K562 (cell line): Measurements from ENCODE around the gene LILRA6.

ENCODE experiments used
- HDAC2 ChIP-seq: fragments of 450-650 bp; IDR thresholded peaks from 2 replicates; pipeline ENCODE4 v1.6.1; 2016; ENCODE audit warnings: mild to moderate bottlenecking
- SRF ChIP-seq, 2 experiments: fragments of 250-450, 450-650 bp in 1 of 2; sonication (Bioruptor Pico) in 1 of 2; sonication (generic) in 1 of 2; formaldehyde crosslinking; IDR thresholded peaks; 2 replicates each; pipeline versions ENCODE4 v1.5.0 to v1.5.1; 2020 to 2022; ENCODE audit warnings: mild to moderate bottlenecking in 1 of 2, missing genetic modification reagents in 1 of 2
- ZC3H4 ChIP-seq: sonication (generic); formaldehyde crosslinking; IDR thresholded peaks from 2 replicates; pipeline ENCODE4 v1.9.0; 2021; ENCODE audit warnings: missing genetic modification reagents, borderline replicate concordance
- ZNF217 ChIP-seq: sonication (generic); formaldehyde crosslinking; IDR thresholded peaks from 2 replicates; pipeline ENCODE4 v1.8.0; 2022; ENCODE audit warnings: mild to moderate bottlenecking, missing genetic modification reagents
- ZNF785 ChIP-seq: fragments of 250-450 bp; sonication (Bioruptor Pico); IDR thresholded peaks from 2 replicates; pipeline ENCODE4 v1.4.0; 2020; ENCODE audit warnings: mild to moderate bottlenecking
- TF ChIP-seq, protein P1 (sequence below), 2 experiments: fragments of 450-650 bp; conservative IDR thresholded peaks; 2 replicates each; pipeline ENCODE4 v1.6.1; 2017; ENCODE audit warnings: mild to moderate bottlenecking in 2 of 2, moderate library complexity in 2 of 2

DNA sequence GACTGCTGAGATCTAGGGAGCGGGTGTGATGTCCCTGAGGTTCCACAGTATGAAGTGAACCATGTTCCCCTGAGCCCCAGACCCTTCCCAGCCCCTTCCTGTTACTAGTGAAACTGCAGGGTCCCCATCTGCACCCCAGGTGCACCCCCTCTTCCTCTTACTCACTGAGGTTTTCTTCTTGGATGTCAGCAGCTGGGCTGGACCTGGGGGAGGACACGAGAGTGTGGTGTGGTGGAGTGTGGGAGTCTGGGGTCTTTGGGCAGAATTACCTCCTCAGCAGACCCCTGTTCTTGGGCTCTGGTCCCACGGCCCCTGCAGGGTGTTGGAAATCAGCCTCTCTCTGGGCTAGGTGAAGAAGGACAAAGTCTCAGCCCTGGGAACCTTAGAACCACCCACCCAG, 3.3 kb upstream of the LILRA6 start:
- TF ChIP-seq ZC3H4 (CRISPR knock-in tag) (no peak), SRF (CRISPR knock-in tag; IDR thresholded peaks at IDR 0.05) (no peak), ZNF217 (CRISPR knock-in tag) (no peak), HDAC2 (no peak), ZNF785 (no peak)
- TF ChIP-seq, protein P1, sequence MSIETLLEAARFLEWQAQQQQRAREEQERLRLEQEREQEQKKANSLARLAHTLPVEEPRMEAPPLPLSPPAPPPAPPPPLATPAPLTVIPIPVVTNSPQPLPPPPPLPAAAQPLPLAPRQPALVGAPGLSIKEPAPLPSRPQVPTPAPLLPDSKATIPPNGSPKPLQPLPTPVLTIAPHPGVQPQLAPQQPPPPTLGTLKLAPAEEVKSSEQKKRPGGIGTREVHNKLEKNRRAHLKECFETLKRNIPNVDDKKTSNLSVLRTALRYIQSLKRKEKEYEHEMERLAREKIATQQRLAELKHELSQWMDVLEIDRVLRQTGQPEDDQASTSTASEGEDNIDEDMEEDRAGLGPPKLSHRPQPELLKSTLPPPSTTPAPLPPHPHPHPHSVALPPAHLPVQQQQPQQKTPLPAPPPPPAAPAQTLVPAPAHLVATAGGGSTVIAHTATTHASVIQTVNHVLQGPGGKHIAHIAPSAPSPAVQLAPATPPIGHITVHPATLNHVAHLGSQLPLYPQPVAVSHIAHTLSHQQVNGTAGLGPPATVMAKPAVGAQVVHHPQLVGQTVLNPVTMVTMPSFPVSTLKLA (conservative IDR thresholded peaks at IDR 0.05), result no peak
